H1 (cell line): ENCODE data around the gene SLCO2A1. TPM values are rescaled to one million over a fixed set of nuclear protein-coding genes. Genes with fewer than 3 reads are reported as not detected.

ENCODE experiments used
- ASH2L ChIP-seq: fragments of 200-600, 300-600 bp; sonication (generic); IDR thresholded peaks from one replicate; pipeline ENCODE4 v1.7.1; 2017; ENCODE audit warnings: low read length
- CHD7 ChIP-seq: fragments of 300-600 bp; sonication (generic); IDR thresholded peaks from 2 replicates; pipeline ENCODE4 v1.7.1; 2012; ENCODE audit warnings: low read length, moderate library complexity, mild to moderate bottlenecking, inconsistent platforms; ENCODE audit not compliant: insufficient replicate concordance
- CTBP2 ChIP-seq: IDR thresholded peaks from 2 replicates; pipeline ENCODE4 v1.7.0; 2011; ENCODE audit warnings: borderline replicate concordance, mild to moderate bottlenecking, moderate library complexity, mixed read lengths, low read length; ENCODE audit not compliant: insufficient read depth, insufficient read length
- EZH2 ChIP-seq: fragments of 200-600 bp; sonication (generic); IDR thresholded peaks from 2 replicates; pipeline ENCODE4 v1.7.1; 2012; ENCODE audit warnings: low read depth, mild to moderate bottlenecking, moderate library complexity, low read length, inconsistent platforms; ENCODE audit not compliant: severe bottlenecking
- HDAC6 ChIP-seq: IDR thresholded peaks from one replicate; pipeline ENCODE4 v1.7.1; 2012; ENCODE audit warnings: low read depth, mild to moderate bottlenecking, inconsistent platforms, low read length, moderate library complexity
- NANOG ChIP-seq: IDR thresholded peaks from 2 replicates; pipeline ENCODE4 v1.6.1; 2011; ENCODE audit warnings: low read length, low read depth, mild to moderate bottlenecking, inconsistent platforms; ENCODE audit not compliant: insufficient read depth, poor library complexity, severe bottlenecking
- RFX5 ChIP-seq: IDR thresholded peaks from 2 replicates; pipeline ENCODE4 v1.6.1; 2011; ENCODE audit warnings: low read depth, low read length, improper control_type of control experiment, borderline replicate concordance
- RNF2 ChIP-seq: fragments of 200-900, 300-1000 bp; sonication (generic); IDR thresholded peaks from 2 replicates; pipeline ENCODE4 v1.7.1; 2016; ENCODE audit warnings: borderline replicate concordance, low read depth, mild to moderate bottlenecking, antibody characterized with exemption, low read length; ENCODE audit not compliant: poor library complexity, severe bottlenecking; ENCODE audit errors: missing control alignments
- SIRT6 ChIP-seq: IDR thresholded peaks from one replicate; pipeline ENCODE4 v1.7.1; 2012; ENCODE audit warnings: low read length, inconsistent platforms
- TAF1 ChIP-seq: IDR thresholded peaks from 2 replicates; pipeline ENCODE4 v1.6.1; 2011; ENCODE audit warnings: mild to moderate bottlenecking, low read depth, low read length
- polyA plus RNA-seq, 7 experiments: library from polyadenylated mRNA; depleted of rRNA in 3 of 7; stranded (reverse) in 5 of 7; unstranded in 2 of 7; fragments of >200 nt in 5 of 7; fragments of 200-250 nt in 2 of 7; gene quantifications; 1 replicate in 5 of 7; 2 replicates in 1 of 7; 4 replicates in 1 of 7; pipeline versions ENCODE4 v1.2.1 to v1.2.3, GENCODE V29; 2011 to 2013; ENCODE audit warnings: missing spikeins in 2 of 7, mixed read lengths in 2 of 7
- total RNA-seq: library from RNA; stranded (reverse); fragmentation: NEBNext Ultra II Directional; extraction: Animal tissue kit (Norgen Biotek cat#: 25700); gene quantifications from 2 replicates; pipeline ENCODE4 v1.2.1, GENCODE V29; 2021

The SLCO2A1 gene
- total and polyA plus RNA-seq, 2 of the 8 experiments (the other 6 are each of a cell fraction or from before 2014, with no cell fraction given): 1.1 to 2.3 TPM

- TF ChIP-seq HDAC6 (no peak), RFX5 (no peak), TAF1 (0 out of 2 replicates have a peak, but pooled peaks have one; percentile 21), NANOG (no peak), CHD7 (peak; percentile 47), EZH2 (no peak), SIRT6 (no peak), ASH2L (peak; percentile 88), CTBP2 (no peak), RNF2 (no peak)
Observed at GRCh38 chr3:133988631-133989161, 41.0 kb downstream of the SLCO2A1 start (continued).
